SK-N-SH treated with all-trans-retinoic acid at 6 μM for 48 hours (cell line): ENCODE data around the gene CORO2A.

Experiments
- ARNTL ChIP-seq: fragments of 450-650 bp; formaldehyde crosslinking; IDR thresholded peaks from 2 replicates; pipeline ENCODE4 v1.5.0; 2020; ENCODE audit warnings: low read depth, mild to moderate bottlenecking, moderate library complexity, borderline replicate concordance
- BACH2 ChIP-seq: fragments of 250-450 bp; sonication (Bioruptor Pico); IDR thresholded peaks from 2 replicates; pipeline ENCODE4 v1.9.0; 2021; ENCODE audit warnings: mild to moderate bottlenecking, borderline replicate concordance
- CREB5 ChIP-seq: fragments of 250-450 bp; sonication (Bioruptor Pico); IDR thresholded peaks from 2 replicates; pipeline ENCODE4 v1.5.1; 2020; ENCODE audit warnings: low read depth, mild to moderate bottlenecking, moderate library complexity
- CSDC2 ChIP-seq: fragments of 250-450 bp; sonication (Bioruptor Pico); IDR thresholded peaks from 2 replicates; pipeline ENCODE4 v1.5.0; 2020; ENCODE audit warnings: mild to moderate bottlenecking, moderate library complexity
- OSR1 ChIP-seq: fragments of 250-450 bp; sonication (Bioruptor Pico); IDR thresholded peaks from 2 replicates; pipeline ENCODE4 v1.8.0; 2022; ENCODE audit warnings: moderate library complexity, mild to moderate bottlenecking, inconsistent platforms
- PATZ1 ChIP-seq: fragments of 250-450 bp; sonication (Bioruptor Pico); IDR thresholded peaks from 2 replicates; pipeline ENCODE4 v1.8.0; 2020; ENCODE audit warnings: mild to moderate bottlenecking, moderate library complexity, borderline replicate concordance
- POU6F1 ChIP-seq: fragments of 250-450 bp; sonication (Bioruptor Pico); IDR thresholded peaks from 2 replicates; pipeline ENCODE4 v1.8.0; 2021; ENCODE audit warnings: low read depth, mild to moderate bottlenecking, moderate library complexity, borderline replicate concordance
- SNAI2 ChIP-seq: fragments of 250-450 bp; sonication (Bioruptor Pico); IDR thresholded peaks from 2 replicates; pipeline ENCODE4 v1.5.0; 2020; ENCODE audit warnings: mild to moderate bottlenecking, moderate library complexity
- ZC3H10 ChIP-seq: fragments of 250-450 bp; sonication (Bioruptor Pico); IDR thresholded peaks from 2 replicates; pipeline ENCODE4 v1.5.1; 2021; ENCODE audit warnings: mild to moderate bottlenecking, moderate library complexity
- ZFP3 ChIP-seq: fragments of 250-450 bp; sonication (Bioruptor Pico); IDR thresholded peaks from 2 replicates; pipeline ENCODE4 v1.5.0; 2020; ENCODE audit warnings: mild to moderate bottlenecking, moderate library complexity
- ZNF565 ChIP-seq: fragments of 450-650 bp; formaldehyde crosslinking; conservative IDR thresholded peaks from 2 replicates; pipeline ENCODE4 v1.5.0; 2020; ENCODE audit warnings: low read depth, mild to moderate bottlenecking, moderate library complexity
- ZNF8 ChIP-seq: fragments of 450-650 bp; formaldehyde crosslinking; IDR thresholded peaks from 2 replicates; pipeline ENCODE4 v1.5.0; 2020; ENCODE audit warnings: mild to moderate bottlenecking, moderate library complexity
- TF ChIP-seq, protein P1 (sequence below): fragments of 250-450 bp; sonication (Bioruptor Pico); IDR thresholded peaks from 2 replicates; pipeline ENCODE4 v1.5.1; 2021; ENCODE audit warnings: mild to moderate bottlenecking, moderate library complexity

GRCh38 chr9:98097836-98098235 is 94.6 kb downstream of the CORO2A start:
- TF ChIP-seq ARNTL (CRISPR knock-in tag) (no peak), ZNF8 (CRISPR knock-in tag) (no peak), POU6F1 (CRISPR knock-in tag) (no peak), SNAI2 (no peak), CSDC2 (no peak), OSR1 (CRISPR knock-in tag) (no peak), ZNF565 (CRISPR knock-in tag) (no peak), CREB5 (CRISPR knock-in tag) (no peak), PATZ1 (CRISPR knock-in tag) (no peak), BACH2 (CRISPR knock-in tag) (no peak), ZC3H10 (CRISPR knock-in tag) (no peak), ZFP3 (no peak)
- TF ChIP-seq, protein P1, sequence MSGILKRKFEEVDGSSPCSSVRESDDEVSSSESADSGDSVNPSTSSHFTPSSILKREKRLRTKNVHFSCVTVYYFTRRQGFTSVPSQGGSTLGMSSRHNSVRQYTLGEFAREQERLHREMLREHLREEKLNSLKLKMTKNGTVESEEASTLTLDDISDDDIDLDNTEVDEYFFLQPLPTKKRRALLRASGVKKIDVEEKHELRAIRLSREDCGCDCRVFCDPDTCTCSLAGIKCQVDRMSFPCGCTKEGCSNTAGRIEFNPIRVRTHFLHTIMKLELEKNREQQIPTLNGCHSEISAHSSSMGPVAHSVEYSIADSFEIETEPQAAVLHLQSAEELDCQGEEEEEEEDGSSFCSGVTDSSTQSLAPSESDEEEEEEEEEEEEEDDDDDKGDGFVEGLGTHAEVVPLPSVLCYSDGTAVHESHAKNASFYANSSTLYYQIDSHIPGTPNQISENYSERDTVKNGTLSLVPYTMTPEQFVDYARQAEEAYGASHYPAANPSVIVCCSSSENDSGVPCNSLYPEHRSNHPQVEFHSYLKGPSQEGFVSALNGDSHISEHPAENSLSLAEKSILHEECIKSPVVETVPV (CRISPR knock-in tag): no peak
